Colonic mucosa (tissue), 4 donors: Measurements from ENCODE around the gene CMSS1. TPM values are rescaled to one million over a fixed set of nuclear protein-coding genes. Genes with fewer than 3 reads are reported as not detected.

ENCODE experiments used
- DNase-seq: peaks from one replicate; pipeline ENCODE4 v3.0.0-alpha.2; 2020
- H3K27ac ChIP-seq: fragments of 200-600 bp; one replicate; pipeline ENCODE4 v1.8.0; 2021
- H3K27me3 ChIP-seq: fragments of 200-600 bp; one replicate; pipeline ENCODE4 v1.8.0; 2021
- H3K36me3 ChIP-seq: fragments of 200-600 bp; one replicate; pipeline ENCODE4 v1.8.0; 2021
- H3K4me1 ChIP-seq: fragments of 200-600 bp; one replicate; pipeline ENCODE4 v1.8.0; 2021; ENCODE audit warnings: mild to moderate bottlenecking
- H3K4me3 ChIP-seq: fragments of 200-600 bp; one replicate; pipeline ENCODE4 v1.8.0; 2021
- H3K9ac ChIP-seq, 2 donors: one replicate each; pipeline ENCODE4 v1.7.0; 2013; ENCODE audit warnings: control low read depth in 2 of 2, low read depth in 2 of 2, low read length in 2 of 2
- H3K9me3 ChIP-seq: fragments of 200-600 bp; one replicate; pipeline ENCODE4 v1.8.0; 2021
- intact Hi-C: fragments of 100-400 bp; cut with DNase I; formaldehyde crosslinking; loops from one replicate; pipeline ENCODE4 v1.14.1; 2022
- total RNA-seq, 2 donors: library from RNA; stranded (reverse); fragmentation: NEBNext Ultra II Directional in 1 of 2; extraction: Animal tissue kit (Norgen Biotek cat#: 25700) in 1 of 2; gene quantifications; one replicate each; pipeline ENCODE4 v1.2.1, GENCODE V29; 2021
- TF ChIP-seq, protein P1 (sequence below): fragments of 200-600 bp; IDR thresholded peaks from one replicate; pipeline ENCODE4 v1.8.0; 2022; ENCODE audit warnings: antibody characterized with exemption, mild to moderate bottlenecking
- donor health status: healthy.
- donor health status: DM: no; HTN: no; CAD: no.
- donor health status: DM: no; HTN: no; CAD: no.

Gene CMSS1
- total RNA-seq, 2 donors from 2014 or later = 10.7 to 24.7 TPM

DNA sequence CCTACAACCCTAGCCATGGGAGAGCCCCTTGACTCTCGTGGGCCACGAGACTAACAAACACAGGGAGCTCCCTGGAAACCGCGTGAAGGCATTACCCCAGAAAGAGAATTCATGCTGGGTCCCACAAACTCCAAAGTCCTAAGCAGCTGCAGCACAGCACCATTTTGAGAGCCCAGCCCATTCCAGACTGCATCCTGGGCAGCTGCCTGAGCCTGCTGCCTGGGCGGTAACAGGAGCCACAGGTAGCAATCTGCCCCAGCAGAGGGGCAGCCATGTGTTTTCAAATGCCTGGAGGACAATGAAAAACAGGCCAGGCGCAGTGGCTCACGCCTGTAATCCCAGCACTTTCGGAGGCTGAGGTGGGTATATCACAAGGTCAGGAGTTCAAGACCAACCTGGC is 380.2 kb downstream of the CMSS1 start:
- intact Hi-C loops = no loop called here
- Histone ChIP-seq H3K4me1 (no peaks in the 10 kb centered on the region), H3K9me3 (no peaks in the 10 kb centered on the region), H3K4me3 (no peak overlapping the region), H3K27ac (no peak overlapping the region), H3K9ac (no peak overlapping the region), H3K27me3 (no peaks in the 10 kb centered on the region), H3K36me3 (no peaks in the 10 kb centered on the region)
- TF ChIP-seq, protein P1, sequence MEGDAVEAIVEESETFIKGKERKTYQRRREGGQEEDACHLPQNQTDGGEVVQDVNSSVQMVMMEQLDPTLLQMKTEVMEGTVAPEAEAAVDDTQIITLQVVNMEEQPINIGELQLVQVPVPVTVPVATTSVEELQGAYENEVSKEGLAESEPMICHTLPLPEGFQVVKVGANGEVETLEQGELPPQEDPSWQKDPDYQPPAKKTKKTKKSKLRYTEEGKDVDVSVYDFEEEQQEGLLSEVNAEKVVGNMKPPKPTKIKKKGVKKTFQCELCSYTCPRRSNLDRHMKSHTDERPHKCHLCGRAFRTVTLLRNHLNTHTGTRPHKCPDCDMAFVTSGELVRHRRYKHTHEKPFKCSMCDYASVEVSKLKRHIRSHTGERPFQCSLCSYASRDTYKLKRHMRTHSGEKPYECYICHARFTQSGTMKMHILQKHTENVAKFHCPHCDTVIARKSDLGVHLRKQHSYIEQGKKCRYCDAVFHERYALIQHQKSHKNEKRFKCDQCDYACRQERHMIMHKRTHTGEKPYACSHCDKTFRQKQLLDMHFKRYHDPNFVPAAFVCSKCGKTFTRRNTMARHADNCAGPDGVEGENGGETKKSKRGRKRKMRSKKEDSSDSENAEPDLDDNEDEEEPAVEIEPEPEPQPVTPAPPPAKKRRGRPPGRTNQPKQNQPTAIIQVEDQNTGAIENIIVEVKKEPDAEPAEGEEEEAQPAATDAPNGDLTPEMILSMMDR = no peak
- no peak for DNase-seq

GRCh38 chr3:100198579-100199269 is 381.1 kb downstream of the CMSS1 start:
- intact Hi-C loops = no loop called here
- Histone ChIP-seq H3K9ac (no peak overlapping the region), H3K4me1 (no peaks in the 10 kb centered on the region), H3K36me3 (no peaks in the 10 kb centered on the region), H3K27me3 (no peaks in the 10 kb centered on the region), H3K4me3 (no peak overlapping the region), H3K27ac (no peak overlapping the region), H3K9me3 (no peaks in the 10 kb centered on the region)
- TF ChIP-seq, protein P1 = no peak
- DNase-seq = no peak

- no peak overlapping the region for H3K27ac ChIP-seq
- intact Hi-C loops = no loop called here
- no peak overlapping the region for H3K9ac ChIP-seq
- H3K36me3 ChIP-seq = no peaks in the 10 kb centered on the region
- H3K4me1 ChIP-seq = no peaks in the 10 kb centered on the region
- no peaks in the 10 kb centered on the region for H3K9me3 ChIP-seq
- no peak overlapping the region for H3K4me3 ChIP-seq
- no peaks in the 10 kb centered on the region for H3K27me3 ChIP-seq
- TF ChIP-seq, protein P1 = no peak
- DNase-seq = no peak
Measured at GRCh38 chr3:100205171-100205570, 387.5 kb downstream of the CMSS1 start.

DNA sequence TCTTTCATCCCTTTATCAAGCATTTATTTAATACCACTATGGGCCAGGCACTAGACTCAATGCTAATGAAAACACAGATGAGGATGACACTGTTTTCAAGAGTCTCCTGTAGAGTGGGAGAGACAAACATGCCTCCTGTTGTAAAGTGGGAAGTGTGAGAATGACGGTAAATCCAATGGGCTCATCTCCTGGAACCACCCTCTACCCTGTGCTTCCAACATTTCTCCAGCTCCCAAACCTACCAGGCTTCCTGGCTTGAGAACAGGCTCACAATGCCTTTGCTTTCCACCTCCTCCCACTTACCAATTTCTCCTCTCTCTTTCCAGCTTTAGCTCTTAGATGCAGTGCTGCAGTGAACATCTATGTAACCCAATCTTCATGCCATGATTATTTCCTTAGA is 389.0 kb downstream of the CMSS1 start:
- intact Hi-C loops = no loop called here
- Histone ChIP-seq H3K9ac (no peak overlapping the region), H3K36me3 (no peaks in the 10 kb centered on the region), H3K9me3 (no peaks in the 10 kb centered on the region), H3K27me3 (no peaks in the 10 kb centered on the region), H3K4me1 (no peaks in the 10 kb centered on the region), H3K27ac (no peak overlapping the region), H3K4me3 (no peak overlapping the region)
- DNase-seq = no peak
- TF ChIP-seq, protein P1 = no peak

DNA sequence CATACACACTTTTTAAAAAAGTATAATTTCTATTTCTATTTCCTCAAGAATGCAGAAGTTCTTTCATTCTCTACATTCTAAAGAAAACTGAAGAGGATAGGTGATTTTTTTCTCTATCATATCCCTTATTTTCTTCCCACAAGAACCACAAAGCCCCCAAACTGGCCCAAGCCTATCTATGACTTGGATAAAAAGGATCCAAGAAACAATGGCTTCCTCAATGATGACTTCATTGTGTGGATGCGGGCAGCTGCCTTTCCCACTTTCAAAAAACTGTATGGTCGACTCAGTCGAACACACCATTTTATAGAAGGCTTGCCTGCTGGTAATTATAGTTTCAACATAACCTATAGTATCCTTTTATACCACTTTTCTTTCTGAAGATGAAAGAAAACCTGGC is 390.2 kb downstream of the CMSS1 start:
- Histone ChIP-seq H3K9ac (no peak overlapping the region), H3K36me3 (no peaks in the 10 kb centered on the region), H3K27ac (no peak overlapping the region), H3K27me3 (no peaks in the 10 kb centered on the region), H3K4me3 (no peak overlapping the region), H3K9me3 (no peaks in the 10 kb centered on the region), H3K4me1 (no peaks in the 10 kb centered on the region)
- TF ChIP-seq, protein P1 = no peak
- DNase-seq = no peak
- intact Hi-C loops = no loop called here
